HG03103 (cell line): ENCODE measurements around the gene ANO9.
"Not testable (repeated sequence)": the region's sequence is repeated elsewhere in the genome, so short reads cannot be mapped to it uniquely, and the experiment has no call there.

Experiments used
- ATAC-seq: cut with Tn5 transposase; IDR thresholded peaks from one replicate; pipeline ENCODE4 v1.9.1; 2021; ENCODE audit warnings: low read depth; ENCODE audit not compliant: unreplicated experiment

The ANO9 gene

DNA sequence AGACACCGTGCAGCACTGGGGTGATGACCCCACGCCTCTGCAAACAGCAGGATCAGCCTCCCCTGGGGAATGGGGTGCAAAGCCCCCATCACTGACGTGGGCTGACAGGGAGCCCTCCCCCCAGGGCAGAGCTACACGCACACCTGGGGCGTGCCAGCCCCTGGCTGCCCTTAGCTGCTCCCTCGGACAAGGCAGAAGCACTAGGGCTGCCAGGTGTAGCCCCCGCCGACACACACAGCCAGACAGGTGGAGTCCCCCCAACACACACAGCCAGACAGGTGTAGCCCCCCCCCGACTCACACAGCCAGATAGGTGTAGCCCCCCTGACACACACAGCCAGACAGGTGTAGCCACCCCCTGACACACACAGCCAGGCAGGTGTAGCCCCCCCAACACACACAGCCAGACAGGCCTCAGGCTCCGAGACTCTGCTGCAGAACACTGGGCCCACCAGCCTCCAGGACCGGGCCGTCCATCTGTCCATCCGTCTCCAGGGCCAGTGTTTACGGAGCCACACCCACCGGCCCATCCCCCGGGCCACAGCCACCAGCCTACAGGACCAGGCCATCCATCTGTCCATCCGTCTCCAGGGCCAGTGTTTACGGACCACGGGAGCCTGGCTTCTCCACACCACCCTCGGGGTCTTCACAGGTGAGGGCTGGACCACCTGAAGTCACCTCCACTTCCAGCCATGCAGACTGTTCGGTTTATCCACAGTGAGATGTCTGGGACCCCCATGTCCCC, 3.5 kb downstream of the ANO9 start:
- ATAC-seq = no peak

DNA sequence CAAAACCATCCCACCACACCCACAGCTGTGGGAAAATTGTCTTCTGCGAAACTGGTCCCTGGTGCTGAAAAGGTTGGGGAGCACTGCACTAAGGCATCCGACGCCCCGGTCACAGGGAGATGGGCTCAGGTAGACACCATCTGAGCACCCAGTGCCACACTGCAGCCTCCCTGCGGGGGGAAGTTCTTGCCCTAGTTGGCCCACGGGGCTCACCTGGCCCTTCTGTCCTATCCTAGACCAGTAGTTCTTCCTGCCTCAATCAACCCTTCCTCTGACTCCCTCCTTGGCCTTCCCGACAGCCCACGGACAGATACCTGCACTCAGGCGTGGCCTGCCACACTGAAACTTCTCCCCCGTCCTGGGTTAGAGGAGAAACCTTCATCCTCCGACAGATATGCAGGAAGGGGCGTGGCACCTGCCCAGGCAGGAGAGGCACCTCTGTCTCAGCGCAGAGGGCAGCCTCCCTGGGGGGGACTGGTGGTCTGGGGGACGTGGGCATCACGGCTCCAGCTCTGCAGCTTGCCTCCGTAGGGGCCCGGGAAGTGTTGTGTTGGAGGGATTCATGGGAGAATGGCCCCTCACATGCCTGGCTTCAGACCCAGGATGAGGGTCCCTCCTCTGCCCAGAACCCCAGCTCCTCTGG, 4.5 kb downstream of the ANO9 start:
- ATAC-seq = no peak

- not testable (repeated sequence) for ATAC-seq
Measured at GRCh38 chr11:434999-435740, 6.6 kb downstream of the ANO9 start.

DNA sequence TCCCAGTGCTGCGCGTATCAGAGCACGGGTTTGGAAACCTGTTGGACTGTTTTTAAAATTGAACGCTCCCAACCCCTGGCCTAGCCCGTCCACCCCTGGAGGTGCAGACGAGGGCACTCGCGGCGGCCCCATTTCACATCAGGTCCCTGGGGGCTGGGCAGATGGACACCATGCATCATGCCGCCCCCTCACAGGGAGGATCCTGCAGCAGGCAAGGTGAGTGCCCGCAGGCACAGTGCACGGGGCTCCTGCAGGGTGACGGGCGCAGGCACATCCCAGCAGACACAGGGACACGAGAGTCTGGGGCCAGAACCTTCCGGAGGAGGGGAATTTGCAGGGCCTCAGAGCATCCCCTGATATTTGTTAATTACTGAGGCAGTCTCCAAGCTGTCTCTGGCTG, 7.3 kb downstream of the ANO9 start:
- no peak for ATAC-seq

DNA sequence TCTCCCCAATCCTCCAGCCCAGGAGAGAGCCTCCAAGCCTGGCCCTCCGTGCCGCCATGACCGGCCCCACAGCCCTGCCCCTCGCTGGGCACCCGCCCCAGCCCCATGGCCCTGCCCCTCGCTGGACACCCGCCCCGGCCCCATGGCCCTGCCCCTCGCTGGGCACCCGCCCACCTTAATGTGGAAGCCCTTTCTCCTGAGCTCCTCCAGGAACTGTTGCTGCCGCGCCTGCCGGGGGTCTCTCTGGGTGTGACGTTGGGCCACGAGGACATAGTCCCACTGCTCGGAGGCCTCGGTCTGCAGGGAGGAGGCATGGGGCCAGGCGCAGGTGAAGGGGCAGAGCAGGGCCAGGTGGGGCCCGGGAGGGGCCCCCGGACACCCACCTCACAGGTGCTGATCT, 8.2 kb downstream of the ANO9 start:
- ATAC-seq = no peak

DNA sequence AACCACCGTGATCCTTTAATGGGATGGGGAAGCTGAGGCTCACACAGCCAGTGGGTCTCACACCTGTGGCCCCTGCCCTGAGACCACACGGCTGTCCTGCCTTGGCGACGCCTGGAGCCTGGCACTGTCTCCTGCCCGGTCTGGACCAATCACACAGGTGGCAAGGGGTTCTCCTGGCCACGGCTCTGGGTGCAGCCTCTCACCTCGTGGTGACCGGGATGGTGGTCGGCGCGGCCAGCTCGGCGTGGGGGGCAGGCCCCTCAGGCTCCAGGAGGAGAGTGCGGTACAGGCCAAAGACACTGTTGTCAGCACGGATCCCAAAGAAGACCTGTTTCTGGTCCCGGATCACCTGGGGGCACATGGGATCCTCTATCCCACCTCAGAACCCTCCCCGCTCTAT, 8.7 kb downstream of the ANO9 start:
- no peak for ATAC-seq

DNA sequence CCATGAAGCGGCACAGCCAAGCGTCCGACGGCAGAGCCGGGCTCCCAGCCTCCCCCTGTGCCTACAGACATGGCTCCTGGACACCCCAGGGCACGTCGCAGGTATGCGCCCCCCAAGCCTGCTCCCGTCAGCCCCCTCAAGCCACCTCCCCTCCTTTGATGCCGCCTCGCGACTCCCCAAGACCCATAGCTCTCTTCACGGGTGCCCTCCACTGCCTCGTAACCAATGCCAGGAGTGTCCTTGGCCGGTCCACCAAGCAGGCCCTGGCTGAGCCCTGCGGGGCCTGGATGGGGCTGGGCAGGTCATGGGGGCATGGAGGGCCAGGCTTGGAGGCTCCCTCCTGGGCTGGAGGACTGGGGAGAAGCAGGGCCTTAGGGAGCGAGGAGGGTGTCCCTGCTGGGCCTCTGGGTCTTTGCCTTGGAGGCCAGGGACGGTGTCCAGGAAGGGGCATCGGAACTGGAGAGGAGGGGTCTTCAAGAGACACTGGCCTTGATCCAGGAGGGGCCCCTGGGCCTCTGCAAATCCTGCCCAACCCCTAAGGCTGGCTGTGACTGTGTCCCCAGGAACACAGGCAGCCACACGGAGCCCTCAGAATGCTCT, 9.2 kb downstream of the ANO9 start:
- ATAC-seq = no peak

DNA sequence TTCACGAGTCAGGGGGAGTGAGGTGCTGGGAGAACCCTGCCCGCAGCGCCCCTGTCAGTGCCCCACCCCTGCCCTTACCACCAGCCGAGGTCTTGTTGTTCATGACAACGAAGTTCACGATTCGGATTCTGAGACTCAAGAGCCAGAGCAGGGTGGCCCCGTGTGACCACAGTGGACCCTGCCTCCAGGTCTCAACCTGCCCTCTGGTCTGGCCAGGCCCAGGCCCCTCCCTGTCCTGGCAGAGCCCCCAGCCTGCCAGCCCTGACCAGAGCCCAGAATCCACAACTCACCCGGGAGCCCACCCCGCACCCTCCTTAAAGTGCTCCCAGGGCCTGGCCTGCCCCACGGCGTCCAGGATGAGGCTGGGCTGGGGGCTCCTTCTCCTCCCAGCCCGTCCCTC, 9.9 kb downstream of the ANO9 start:
- no peak for ATAC-seq

GRCh38 chr11:429931-430456, 11.8 kb downstream of the ANO9 start:
- ATAC-seq = no peak

- no peak for ATAC-seq
Measured at GRCh38 chr11:429391-429790, 12.4 kb downstream of the ANO9 start.

DNA sequence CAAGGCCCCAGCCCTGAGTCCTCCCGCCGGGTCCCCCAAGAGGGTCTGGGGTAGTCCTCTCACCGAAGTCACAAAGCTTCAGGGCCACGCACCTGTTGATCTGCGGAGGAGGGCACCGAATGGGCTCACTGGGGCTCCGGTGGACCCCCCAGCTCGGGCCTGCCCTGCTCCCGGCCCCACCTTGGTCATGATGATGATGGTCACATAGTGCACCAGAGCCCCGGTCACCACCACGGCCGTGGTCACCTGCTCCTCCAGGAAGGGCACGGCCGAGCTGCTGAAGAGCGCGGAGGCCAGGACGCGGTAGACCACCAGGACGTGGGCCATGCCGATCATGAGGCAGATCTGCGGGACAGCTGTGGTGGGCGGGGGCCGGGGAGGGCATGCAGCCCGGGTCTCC, 13.5 kb downstream of the ANO9 start:
- no peak for ATAC-seq

DNA sequence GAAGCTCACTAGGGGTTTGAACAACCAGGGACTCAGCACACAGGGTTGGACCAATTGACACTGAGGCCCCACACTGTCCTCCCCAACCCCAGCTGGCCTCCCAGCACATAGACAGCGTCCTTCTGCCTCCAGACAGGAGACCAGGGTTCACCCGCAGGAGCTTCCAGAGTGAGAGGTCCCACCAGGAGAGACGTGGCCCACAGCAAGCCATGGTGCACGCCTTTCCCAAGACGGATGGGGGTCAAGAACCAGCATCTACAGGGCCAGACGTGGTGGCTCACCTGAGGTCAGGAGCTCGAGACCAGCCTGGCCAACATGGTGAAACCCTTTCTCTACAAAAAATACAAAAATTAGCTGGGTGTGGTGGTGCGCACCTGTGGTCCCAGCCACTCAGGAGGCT, 15.0 kb downstream of the ANO9 start:
- no peak for ATAC-seq

DNA sequence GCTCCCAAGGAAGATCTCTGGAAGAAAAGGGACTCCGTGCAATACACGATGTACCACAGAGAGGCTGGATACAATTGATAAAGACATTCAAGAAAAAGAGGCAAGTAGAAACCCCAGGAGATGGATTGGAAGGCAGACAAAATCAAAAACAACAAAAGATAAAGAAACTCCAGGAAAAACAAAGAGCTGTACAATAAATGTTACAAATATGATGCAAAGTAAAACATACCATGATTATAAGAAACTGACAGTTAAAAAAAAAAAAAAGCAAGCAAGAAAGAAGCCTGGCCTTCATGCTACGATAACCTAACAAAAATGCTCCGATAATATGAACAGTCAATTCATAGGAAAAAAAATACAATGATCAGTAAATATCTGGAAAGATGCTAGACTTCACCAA, 16.5 kb downstream of the ANO9 start:
- no peak for ATAC-seq

DNA sequence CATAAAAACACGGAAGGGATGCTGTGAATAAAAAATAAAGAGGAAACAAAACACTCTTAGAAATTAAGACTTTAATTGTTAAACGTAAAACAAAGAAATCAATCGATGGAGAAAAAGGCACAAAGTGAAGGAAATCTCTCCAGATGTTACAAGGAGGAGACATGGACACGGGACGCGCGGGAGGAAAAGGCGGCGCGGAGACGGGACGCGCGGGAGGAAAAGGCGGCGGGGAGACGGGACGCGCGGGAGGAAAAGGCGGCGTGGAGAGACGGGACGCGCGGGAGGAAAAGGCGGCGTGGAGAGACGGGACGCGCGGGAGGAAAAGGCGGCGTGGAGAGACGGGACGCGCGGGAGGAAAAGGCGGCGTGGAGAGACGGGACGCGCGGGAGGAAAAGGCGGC, 17.0 kb downstream of the ANO9 start:
- not testable (repeated sequence) for ATAC-seq

DNA sequence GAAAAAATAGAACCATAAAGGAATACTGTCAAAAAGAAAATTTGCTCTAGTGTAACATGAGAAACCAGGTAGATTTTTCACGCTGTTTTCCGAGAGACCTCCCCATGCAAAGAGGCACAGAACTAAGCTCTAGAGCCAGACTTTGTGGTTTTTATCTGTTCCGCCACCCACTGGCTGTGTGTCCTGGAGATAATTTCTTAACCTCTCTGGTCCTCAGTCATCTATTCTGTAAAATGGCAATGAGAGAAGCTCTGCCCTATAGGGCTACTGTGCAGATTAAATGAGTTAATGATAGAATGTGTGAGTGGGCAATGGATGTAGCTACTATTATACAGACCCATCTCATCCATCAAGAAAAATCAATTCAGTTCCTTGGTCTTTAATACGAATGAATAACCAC, 17.6 kb downstream of the ANO9 start:
- no peak for ATAC-seq

DNA sequence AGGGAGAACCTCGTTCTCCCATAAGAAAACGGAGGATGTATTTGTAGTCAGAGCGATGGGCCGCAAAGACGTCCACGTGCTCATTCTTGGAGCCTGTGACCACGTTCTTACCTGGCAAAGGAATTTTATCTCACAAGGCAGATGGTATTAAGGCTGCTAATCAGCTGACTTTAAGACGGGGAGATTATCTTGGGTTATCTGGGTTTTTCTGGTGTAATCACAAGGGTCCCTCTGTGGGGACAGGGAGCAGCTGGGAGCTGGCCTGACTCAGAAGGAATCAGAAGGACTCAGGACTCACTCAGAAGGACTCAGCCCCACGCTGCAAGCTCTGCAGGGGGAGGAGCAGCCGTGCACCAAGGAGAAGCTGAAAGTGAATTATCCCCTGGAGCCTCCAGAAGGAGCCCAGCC, 19.6 kb downstream of the ANO9 start:
- no peak for ATAC-seq

- ATAC-seq = no peak
Measured at GRCh38 chr11:420911-421321, 20.9 kb downstream of the ANO9 start.

GRCh38 chr11:420054-420910, 21.5 kb downstream of the ANO9 start:
- ATAC-seq = no peak

GRCh38 chr11:419248-420005, 22.4 kb downstream of the ANO9 start:
- no peak for ATAC-seq
